HepG2 (cell line): Measurements from ENCODE around the gene CHRNG. TPM values are rescaled to one million over a fixed set of nuclear protein-coding genes. Genes with fewer than 3 reads are reported as not detected.

Source experiments
- ATAC-seq: fragments of 200-7000 bp; cut with Tn5 transposase; 3 replicates; pipeline ENCODE4 v1.9.1; 2020; ENCODE audit warnings: mild to moderate bottlenecking, moderate library complexity
- BruUV-seq: library from RNA; stranded (reverse); fragments of 400-500 nt; replicated peaks from 2 replicates; lab custom pipeline; 2021; lab: Mats Ljungman, UMichigan
- CTCF ChIA-PET: fragments of 300-600 bp; formaldehyde crosslinking; extraction: SDS; loops from one replicate; lab custom pipeline; 2021; ENCODE audit warnings: low total read pairs, inconsistent platforms, low intra/inter-chr PET ratio; lab: Yijun Ruan, JAX
- POLR2A ChIA-PET: fragments of 350-600 bp; sonication (Branson Sonifier 250); formaldehyde crosslinking; loops from one replicate; lab custom pipeline; 2020; ENCODE audit warnings: antibody characterized with exemption, inconsistent platforms; lab: Yijun Ruan, JAX
- DNase-seq: peaks from one replicate; pipeline ENCODE4 v3.0.0-alpha.2; 2015; ENCODE audit warnings: low spot score
- FAIRE-seq: peaks from 3 replicates; lab custom pipeline; 2011; peaks lifted over from hg19 to GRCh38; lab: Jason Lieb, UNC
- H2AFZ ChIP-seq: one replicate; pipeline ENCODE4 v1.6.1; 2011; ENCODE audit warnings: low read length, inconsistent platforms
- H3K27ac ChIP-seq: fragments of 300-600 bp; 3 replicates; pipeline ENCODE4 v1.8.0; 2011; ENCODE audit warnings: mixed run types, mild to moderate bottlenecking, mixed read lengths, low read length, inconsistent platforms; ENCODE audit not compliant: insufficient read depth; ENCODE audit errors: extremely low read length
- H3K27me3 ChIP-seq, 2 experiments: fragments of 200-600 bp in 1 of 2; 2 replicates in 1 of 2; 3 replicates in 1 of 2; pipeline versions ENCODE4 v1.6.0 to v1.8.0; 2011; ENCODE audit warnings: low read length in 2 of 2, mild to moderate bottlenecking in 2 of 2, moderate library complexity in 2 of 2, inconsistent platforms in 1 of 2; ENCODE audit not compliant: insufficient read depth in 2 of 2, control insufficient read depth in 1 of 2
- H3K36me3 ChIP-seq, 2 experiments: fragments of 200-600 bp in 1 of 2; replicated peaks in 1 of 2; 2 replicates in 1 of 2; 3 replicates in 1 of 2; pipeline versions ENCODE4 v1.5.1 to v1.8.0; 2011; ENCODE audit warnings: low read length in 2 of 2, inconsistent platforms in 1 of 2; ENCODE audit not compliant: insufficient read depth in 2 of 2, control insufficient read depth in 1 of 2
- H3K4me1 ChIP-seq: 2 replicates; pipeline ENCODE4 v1.5.1; 2012; ENCODE audit warnings: low read length, inconsistent platforms; ENCODE audit not compliant: insufficient read depth
- H3K4me2 ChIP-seq: 2 replicates; pipeline ENCODE4 v1.6.0; 2011; ENCODE audit warnings: low read depth, low read length, inconsistent platforms
- H3K4me3 ChIP-seq, 3 experiments: fragments of 200-600 bp in 1 of 3; sonication (generic), shearing (Covaris generic) in 1 of 3; replicated peaks in 1 of 3; 2 replicates each; pipeline ENCODE4 v1.5.1; 2011 to 2016; ENCODE audit warnings: low read length in 3 of 3, inconsistent platforms in 2 of 3, low read depth in 2 of 3, mild to moderate bottlenecking in 2 of 3, control low read depth in 1 of 3, mixed read lengths in 1 of 3; ENCODE audit not compliant: insufficient read depth in 1 of 3
- H3K79me2 ChIP-seq: one replicate; pipeline ENCODE4 v1.6.1; 2011; ENCODE audit warnings: low read length, inconsistent platforms; ENCODE audit not compliant: insufficient read depth
- H3K9ac ChIP-seq: 2 replicates; pipeline ENCODE4 v1.6.0; 2011; ENCODE audit warnings: mild to moderate bottlenecking, low read depth, low read length, inconsistent platforms; ENCODE audit not compliant: insufficient read depth
- H3K9me3 ChIP-seq: 2 replicates; pipeline ENCODE4 v1.5.1; 2012; ENCODE audit warnings: mild to moderate bottlenecking, low read length
- H4K20me1 ChIP-seq: 2 replicates; pipeline ENCODE4 v1.6.0; 2011; ENCODE audit warnings: inconsistent platforms, mild to moderate bottlenecking, low read length, moderate library complexity; ENCODE audit not compliant: insufficient read depth
- RXRA ChIP-seq: sonication (generic); formaldehyde crosslinking; IDR thresholded peaks from 2 replicates; pipeline ENCODE4 v1.5.1; 2020; ENCODE audit warnings: missing genetic modification reagents
- ZMYM2 ChIP-seq: sonication (generic); formaldehyde crosslinking; IDR thresholded peaks from 2 replicates; pipeline ENCODE4 v1.8.0; 2022; ENCODE audit warnings: mild to moderate bottlenecking, missing genetic modification reagents
- WGBS: methylation state at CpG from one replicate; pipeline ENCODE4 v1.1.6; 2017; ENCODE audit warnings: low lambda C conversion rate; 5-methylcytosine and 5-hydroxymethylcytosine counted together
- in situ Hi-C: cut with HindIII; loops from 2 replicates; pipeline ENCODE4 v1.10.0; 2017; ENCODE audit warnings: low pct_unique_long_range_greater_than_20kb; ENCODE audit not compliant: extremely low pct_ligation_motif_present
- intact Hi-C: fragments of 100-400 bp; cut with micrococcal nuclease; formaldehyde crosslinking; loops from one replicate; pipeline ENCODE4 v1.10.0; 2022; ENCODE audit not compliant: unreplicated experiment
- polyA plus RNA-seq, 8 experiments: library from polyadenylated mRNA; depleted of rRNA in 3 of 8; stranded (reverse) in 7 of 8; unstranded in 1 of 8; fragments of >200 nt; fragmentation: Illumina TruSeq in 4 of 8; extraction: Trizol in 4 of 8; gene quantifications; 2 replicates each; pipeline versions ENCODE4 v1.2.1 to v1.2.3, GENCODE V29; 2011 to 2016; ENCODE audit warnings: low read depth in 4 of 8, missing spikeins in 1 of 8, mixed read lengths in 1 of 8; ENCODE audit not compliant: insufficient read depth in 1 of 8
- total RNA-seq, 5 experiments: library from RNA; depleted of rRNA; stranded (reverse); fragments of >200 nt; fragmentation: Illumina TruSeq; extraction: Trizol; gene quantifications; 2 replicates each; pipeline ENCODE4 v1.2.3, GENCODE V29; 2016; ENCODE audit warnings: low read depth in 1 of 5
- TF ChIP-seq, protein P1 (sequence below): sonication (generic); formaldehyde crosslinking; IDR thresholded peaks from 2 replicates; pipeline ENCODE4 v1.8.0; 2022; ENCODE audit warnings: mild to moderate bottlenecking, missing genetic modification reagents, moderate library complexity
- TF ChIP-seq, protein P2 (sequence below): IDR thresholded peaks from 2 replicates; pipeline ENCODE4 v1.6.1; 2016; ENCODE audit warnings: missing biosample characterization, missing genetic modification reagents, low read depth
- TF ChIP-seq, protein P3 (sequence below): sonication (generic); formaldehyde crosslinking; IDR thresholded peaks from 2 replicates; pipeline ENCODE4 v1.5.0; 2020; ENCODE audit warnings: mild to moderate bottlenecking, low read depth, missing genetic modification reagents, borderline replicate concordance

CHRNG gene
- total and polyA plus RNA-seq, 2 of the 13 experiments (the other 11 are each of a cell fraction or from before 2014, with no cell fraction given) = not detected

DNA sequence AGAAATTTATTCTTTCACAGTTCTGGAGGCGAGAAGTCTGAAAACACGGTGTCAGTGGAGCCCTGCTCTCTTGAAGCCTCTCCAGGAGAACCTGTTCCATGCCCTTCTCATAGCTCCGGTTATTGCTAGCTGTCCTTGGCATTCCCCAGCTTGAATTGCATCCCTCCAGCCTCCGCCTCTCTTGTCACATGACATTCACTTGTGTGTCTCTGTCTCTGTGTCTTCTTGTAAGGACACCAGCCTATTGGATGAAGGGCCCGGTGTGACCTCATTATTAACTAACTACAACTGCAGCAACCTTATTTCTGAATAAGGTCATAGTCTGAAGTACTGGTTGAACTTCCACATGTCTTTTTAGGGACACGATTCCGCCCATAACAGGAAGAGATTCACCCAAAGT is 23.9 kb upstream of the CHRNG start:
- Histone ChIP-seq H3K27me3 (peaks cover 20 to 67% of the 10 kb centered on the region in 2 experiments), H3K4me1 (no peaks in the 10 kb centered on the region), H4K20me1 (no peaks in the 10 kb centered on the region; the same call in 1 of the 2 replicates), H3K36me3 (no peaks in the 10 kb centered on the region), H3K79me2 (no peaks in the 10 kb centered on the region), H3K4me2 (no peak overlapping the region), H3K27ac (no peak overlapping the region), H2AFZ (no peak overlapping the region), H3K4me3 (no peak overlapping the region), H3K9ac (no peak overlapping the region), H3K9me3 (no peaks in the 10 kb centered on the region)
- 35% methylated on average over 7 of the region's 7 CpGs for WGBS
- ATAC-seq = no peak
- intact Hi-C loops (no loop called here), in situ Hi-C loops (loop anchor here (5.0 kb wide), 1 partner anchor 58 kb away; the partner anchor contains the start of gene ALPI)
- CTCF ChIA-PET = no interaction called here
- no peak for FAIRE-seq
- POLR2A ChIA-PET = no interaction called here
- TF ChIP-seq, protein P1, sequence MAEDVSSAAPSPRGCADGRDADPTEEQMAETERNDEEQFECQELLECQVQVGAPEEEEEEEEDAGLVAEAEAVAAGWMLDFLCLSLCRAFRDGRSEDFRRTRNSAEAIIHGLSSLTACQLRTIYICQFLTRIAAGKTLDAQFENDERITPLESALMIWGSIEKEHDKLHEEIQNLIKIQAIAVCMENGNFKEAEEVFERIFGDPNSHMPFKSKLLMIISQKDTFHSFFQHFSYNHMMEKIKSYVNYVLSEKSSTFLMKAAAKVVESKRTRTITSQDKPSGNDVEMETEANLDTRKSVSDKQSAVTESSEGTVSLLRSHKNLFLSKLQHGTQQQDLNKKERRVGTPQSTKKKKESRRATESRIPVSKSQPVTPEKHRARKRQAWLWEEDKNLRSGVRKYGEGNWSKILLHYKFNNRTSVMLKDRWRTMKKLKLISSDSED (CRISPR knock-in tag) = no peak
- no peak for TF ChIP-seq ZMYM2 (CRISPR knock-in tag)
- no peak for TF ChIP-seq RXRA (CRISPR knock-in tag)
- TF ChIP-seq, protein P2, sequence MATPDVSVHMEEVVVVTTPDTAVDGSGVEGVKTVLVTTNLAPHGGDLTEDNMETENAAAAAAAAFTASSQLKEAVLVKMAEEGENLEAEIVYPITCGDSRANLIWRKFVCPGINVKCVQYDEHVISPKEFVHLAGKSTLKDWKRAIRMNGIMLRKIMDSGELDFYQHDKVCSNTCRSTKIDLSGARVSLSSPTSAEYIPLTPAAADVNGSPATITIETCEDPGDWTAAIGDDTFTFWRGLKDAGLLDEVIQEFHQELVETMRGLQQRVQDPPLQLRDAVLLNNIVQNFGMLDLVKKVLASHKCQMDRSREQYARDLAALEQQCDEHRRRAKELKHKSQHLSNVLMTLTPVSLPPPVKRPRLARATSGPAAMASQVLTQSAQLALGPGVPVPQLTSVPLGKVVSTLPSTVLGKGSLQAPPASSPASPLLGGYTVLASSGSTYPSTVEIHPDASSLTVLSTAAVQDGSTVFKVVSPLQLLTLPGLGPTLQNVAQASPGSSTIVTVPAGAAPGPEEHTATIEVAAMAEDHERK (CRISPR knock-in tag) = no peak
- TF ChIP-seq, protein P3, sequence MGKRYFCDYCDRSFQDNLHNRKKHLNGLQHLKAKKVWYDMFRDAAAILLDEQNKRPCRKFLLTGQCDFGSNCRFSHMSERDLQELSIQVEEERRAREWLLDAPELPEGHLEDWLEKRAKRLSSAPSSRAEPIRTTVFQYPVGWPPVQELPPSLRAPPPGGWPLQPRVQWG (CRISPR knock-in tag) = no peak
- no TSS peak for BruUV-seq
- no peak for DNase-seq
